Neural cell (in vitro differentiated cells): Measurements from ENCODE around the gene ELP5.

Experiments used
- CTCF ChIP-seq: fragments of 450-650 bp; IDR thresholded peaks from 2 replicates; pipeline ENCODE4 v1.5.1; 2014; ENCODE audit warnings: antibody characterized with exemption, mild to moderate bottlenecking, moderate library complexity; ENCODE audit not compliant: poor library complexity, severe bottlenecking
- RAD21 ChIP-seq: fragments of 450-650 bp; conservative IDR thresholded peaks from 2 replicates; pipeline ENCODE4 v1.6.1; 2014; ENCODE audit warnings: antibody characterized with exemption, mild to moderate bottlenecking, moderate library complexity
- REST ChIP-seq: IDR thresholded peaks from 2 replicates; pipeline ENCODE4 v1.6.1; 2012; ENCODE audit warnings: borderline replicate concordance

GRCh38 chr17:7221278-7222092 is 30.5 kb upstream of the ELP5 start:
- no peak for TF ChIP-seq REST
- no peak for TF ChIP-seq CTCF
- TF ChIP-seq RAD21 = no peak
